Nucleus accumbens (tissue), 56 donors: ENCODE results near the gene CAPN12.

ENCODE experiments used
- DNase-seq, 56 donors: peaks; one replicate each; lab custom pipeline; 2025; lab: John Stamatoyannopoulos, UW

CAPN12 gene

DNA sequence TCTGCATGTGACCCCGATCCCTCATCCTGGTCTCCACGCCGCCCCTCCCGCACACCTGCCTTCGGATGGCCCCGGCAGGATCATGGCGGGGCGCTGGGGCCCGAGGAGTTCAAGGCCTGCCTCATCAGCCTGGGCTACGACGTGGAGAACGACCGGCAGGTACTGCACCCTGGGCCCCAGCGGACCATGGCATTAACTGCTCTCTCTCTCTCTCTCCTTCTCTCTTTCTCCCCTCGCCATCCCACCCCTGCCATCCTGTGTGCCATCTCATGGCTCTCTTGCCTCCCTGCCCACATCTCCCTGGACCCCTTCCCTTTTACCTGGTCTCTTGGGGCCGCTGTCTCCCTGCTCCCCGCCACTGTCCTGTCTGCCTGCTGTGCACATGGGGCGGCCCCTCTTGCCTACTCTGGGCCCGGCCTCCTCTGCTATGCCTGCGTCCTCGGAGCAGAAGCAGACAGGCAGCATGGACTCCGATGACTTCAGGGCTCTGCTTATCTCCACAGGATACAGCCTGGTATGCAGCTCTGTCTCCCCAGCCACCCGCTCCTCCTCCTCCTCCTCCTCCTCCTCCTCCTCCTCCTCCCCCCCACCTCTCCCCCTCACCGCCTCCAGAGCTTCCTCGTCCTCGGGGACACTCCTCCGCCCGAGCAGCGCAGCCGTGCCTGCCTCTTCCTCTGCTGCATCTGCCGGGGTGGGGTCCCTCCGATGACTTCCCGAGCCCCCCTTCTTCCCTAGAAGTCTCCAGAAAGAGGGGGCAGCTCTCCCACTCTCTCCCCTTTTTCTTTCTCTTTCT, 16.2 kb downstream of the CAPN12 start:
- peak in 1 of 56 donors; percentile 27 for DNase-seq

DNA sequence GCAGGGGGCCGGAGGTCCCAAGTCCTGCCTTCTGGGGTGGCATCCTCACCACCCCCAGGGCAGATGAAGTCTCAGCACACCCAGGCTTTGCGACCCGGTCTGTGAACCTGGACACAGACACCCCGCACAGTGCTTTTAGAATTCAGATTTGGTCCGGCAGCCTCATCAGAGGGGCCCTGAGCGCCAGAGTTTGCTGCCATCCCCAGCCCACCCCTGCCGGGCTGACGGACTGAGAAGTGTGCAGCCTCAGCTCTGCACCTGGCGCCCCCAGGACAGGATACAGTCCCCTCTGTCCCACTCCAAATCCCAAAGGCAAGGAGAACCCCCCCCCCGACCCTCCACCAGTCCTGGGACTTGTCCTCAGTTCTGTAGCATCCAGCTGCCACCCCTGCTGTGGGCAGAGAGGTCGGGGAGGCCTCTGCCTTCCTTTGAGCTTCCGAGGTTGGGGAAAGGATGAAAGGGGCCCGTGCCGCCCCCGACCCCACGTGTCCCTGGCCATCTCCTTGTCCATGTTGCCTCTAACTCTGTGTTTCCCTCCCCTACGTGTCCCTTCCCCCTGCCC, 16.9 kb downstream of the CAPN12 start:
- DNase-seq: no peak

DNA sequence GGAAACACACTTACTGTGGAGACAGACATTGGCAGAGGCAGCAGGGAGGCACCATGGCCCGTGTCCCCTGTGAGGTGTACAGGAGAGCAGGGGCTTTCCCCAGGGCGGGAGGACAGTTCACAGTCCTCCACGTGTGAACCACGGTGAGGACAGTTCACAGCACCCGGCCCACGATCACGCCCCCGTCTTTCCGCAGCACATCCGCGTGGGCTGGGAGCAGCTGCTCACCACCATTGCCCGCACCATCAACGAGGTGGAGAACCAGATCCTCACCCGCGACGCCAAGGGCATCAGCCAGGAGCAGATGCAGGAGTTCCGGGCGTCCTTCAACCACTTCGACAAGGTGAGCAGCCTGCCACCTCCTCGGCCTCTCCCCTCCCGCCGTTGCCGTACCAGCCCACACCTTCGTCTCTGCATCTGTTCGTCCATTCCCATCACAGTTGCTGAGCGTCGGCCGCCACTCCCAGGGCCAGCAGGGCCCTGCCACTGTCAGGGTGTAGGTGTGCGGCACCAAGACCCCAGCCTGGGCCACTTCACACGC, 17.4 kb downstream of the CAPN12 start:
- DNase-seq: no peak

DNA sequence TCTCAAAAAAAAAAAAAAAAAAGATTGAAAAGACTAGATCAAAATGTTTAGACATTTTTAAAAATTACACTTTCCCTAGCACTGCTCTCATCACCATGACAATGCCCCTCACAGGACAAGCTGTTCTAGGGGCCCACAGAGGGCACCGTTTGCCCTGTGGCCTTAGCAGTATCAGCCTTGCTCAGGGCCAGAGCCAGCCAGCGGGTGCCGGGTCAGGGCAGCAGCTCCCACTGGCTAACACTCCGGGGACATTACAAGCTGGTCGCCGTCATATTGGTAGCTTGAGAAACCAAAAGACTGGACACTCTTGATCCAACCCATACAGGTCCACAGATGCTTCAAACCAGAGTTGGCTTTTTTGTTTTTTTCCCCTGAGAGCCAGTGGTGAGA, 18.0 kb downstream of the CAPN12 start:
- no peak for DNase-seq

DNA sequence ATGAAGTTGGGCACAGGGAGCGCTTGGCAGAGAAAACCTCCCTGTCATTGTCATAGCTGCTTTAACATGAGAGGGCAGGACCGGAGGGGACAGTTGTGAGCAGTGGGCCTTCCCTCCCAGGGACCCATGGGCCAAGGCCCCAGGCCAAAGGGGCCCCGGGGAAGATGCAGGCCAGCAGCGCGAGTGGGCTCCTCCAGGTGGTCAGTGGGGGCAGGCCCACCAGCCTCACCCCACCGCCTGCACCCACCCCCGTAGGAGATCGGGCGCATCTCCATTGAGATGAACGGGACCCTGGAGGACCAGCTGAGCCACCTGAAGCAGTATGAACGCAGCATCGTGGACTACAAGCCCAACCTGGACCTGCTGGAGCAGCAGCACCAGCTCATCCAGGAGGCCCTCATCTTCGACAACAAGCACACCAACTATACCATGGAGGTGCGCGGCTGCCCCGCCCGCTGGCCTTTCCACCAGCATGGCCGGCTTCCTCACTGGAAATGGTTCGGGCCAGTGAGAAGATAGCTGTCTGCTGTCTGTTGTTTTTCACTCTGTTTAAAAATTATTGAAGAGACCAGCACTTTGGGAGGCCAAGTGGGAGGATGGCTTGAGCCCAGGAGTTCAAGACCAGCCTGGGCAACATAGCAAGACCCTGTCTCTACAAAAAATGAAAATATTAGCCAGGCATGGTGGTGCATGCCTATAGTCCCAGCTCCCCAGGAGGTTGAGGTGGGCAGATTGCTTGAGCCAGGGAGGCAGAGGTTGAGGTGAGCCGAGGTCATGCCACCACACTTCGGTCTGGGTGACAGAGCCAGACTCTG, 18.6 kb downstream of the CAPN12 start:
- DNase-seq: no peak

DNA sequence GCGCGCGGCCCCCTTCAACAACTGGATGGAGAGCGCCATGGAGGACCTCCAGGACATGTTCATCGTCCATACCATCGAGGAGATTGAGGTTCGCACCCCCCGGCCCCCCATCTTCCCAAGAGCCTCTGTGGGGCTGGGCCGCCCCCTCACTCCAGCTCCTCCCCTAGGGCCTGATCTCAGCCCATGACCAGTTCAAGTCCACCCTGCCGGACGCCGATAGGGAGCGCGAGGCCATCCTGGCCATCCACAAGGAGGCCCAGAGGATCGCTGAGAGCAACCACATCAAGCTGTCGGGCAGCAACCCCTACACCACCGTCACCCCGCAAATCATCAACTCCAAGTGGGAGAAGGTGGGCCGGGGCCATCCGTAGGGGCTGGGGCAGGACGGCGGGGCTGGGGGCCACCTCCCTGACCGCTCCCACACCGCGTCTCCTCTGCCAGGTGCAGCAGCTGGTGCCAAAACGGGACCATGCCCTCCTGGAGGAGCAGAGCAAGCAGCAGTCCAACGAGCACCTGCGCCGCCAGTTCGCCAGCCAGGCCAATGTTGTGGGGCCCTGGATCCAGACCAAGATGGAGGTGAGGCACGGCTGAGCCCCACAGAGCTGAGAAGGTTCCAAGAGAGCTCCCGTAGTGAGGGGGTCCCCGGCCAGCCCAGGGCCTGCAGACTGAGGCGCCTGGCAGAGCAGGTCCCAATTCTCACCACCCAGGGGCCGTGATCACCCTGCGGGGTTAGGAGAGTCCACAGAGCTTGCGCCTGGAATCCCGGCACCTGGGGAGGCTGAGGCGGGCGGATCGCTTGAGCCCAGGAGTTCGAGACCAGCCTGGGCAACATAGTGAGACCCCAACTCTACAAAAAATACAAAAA, 20.1 kb downstream of the CAPN12 start:
- DNase-seq: no peak

DNA sequence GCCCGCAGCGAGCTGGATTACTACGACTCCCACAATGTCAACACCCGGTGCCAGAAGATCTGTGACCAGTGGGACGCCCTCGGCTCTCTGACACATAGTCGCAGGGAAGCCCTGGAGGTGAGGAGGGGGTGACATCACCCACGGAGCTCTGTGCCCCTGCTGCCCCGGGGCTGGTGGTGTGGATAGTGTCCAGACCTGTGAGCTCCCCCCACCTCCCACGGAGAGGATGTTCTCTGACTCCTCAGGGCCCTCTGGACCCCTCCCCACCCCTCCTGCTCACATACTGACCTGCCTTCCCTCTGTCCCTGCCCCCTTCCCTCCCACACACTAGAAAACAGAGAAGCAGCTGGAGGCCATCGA, 20.7 kb downstream of the CAPN12 start:
- no peak for DNase-seq

DNA sequence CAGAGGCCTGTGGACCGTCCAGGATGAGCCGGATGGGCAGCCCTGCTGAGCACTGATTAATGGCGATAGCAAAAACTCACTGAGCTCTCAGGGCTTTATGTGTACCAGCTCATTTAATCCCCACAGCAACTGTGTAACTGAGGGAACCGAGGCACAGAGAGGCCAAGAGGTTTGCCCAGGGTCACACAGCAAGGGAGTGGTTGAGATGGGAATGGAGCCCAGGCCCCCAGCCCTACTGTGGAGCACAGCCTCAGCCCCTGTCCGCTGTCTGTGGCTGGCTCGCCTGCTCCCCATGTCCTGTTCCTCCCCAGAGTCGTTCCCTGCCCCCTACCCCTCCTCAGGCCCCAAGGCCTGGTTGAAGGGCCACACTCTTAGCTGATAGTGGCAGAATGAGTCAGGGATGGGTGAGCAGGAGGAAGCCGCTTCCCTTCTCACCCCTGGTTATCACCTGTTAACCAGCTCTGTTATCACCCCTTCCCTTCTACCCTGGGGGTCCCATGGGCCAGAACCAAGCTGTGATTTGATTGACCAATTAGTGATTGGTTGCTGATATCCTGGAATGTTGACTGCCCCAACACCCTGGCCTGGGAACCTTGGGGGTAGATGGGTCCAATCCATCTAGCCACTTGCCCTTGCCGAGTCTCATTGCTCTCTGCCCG, 21.2 kb downstream of the CAPN12 start:
- no peak for DNase-seq

DNA sequence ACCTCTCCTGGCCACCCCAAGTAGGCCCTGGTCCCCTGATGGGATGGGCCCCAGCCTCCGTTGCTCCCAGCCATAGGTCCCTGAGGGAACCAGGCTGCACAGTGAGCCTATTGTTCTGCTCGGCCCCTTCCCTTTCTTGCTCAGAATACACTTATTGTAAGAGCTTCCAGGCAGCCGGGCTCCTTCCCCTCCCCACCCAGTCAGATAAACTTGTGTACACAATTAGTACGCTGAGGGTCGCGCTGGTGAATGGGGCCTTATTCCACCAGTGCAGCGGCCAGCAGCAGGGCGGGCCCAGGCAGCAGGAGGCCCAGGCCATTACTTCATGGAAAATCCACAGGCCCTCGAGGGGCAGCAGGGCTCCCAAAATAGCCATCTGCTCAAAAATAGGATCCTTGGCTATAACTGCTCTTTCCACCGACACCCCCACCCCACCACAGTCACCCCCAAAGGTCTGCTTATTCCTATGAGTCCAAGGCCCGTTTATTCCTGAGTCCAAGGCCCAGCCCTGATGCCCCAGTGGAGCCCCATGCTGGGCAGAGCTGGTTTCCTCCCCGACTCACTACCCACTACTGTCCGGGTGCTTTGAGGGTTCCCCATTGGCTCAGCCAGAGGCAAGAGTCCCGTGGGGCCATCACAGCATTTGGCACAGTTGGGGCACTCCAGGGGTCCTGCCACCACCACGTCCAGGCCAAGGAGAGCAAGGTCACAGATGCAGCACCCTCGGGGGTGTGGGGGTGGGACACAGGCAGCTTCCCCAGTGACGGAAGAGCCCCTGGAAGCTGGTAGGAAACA, 22.1 kb downstream of the CAPN12 start:
- peak in 54 of 56 donors; percentile 33 to 98 (median 83) for DNase-seq

DNA sequence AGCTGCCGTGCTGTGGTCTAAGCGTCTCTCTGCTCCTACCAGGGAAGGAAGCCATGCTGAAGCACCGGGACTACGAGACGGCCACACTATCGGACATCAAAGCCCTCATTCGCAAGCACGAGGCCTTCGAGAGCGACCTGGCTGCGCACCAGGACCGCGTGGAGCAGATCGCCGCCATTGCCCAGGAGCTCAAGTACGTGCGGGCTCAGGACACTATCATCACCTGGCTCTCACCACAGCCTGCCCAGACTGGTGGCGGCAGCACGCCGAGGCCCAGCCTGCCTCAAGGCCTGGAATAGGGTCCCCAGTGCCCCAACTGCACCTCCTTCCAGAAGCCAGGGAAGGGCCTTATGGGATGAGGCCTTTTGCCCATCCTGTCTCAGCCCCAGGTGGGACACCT, 22.8 kb downstream of the CAPN12 start:
- peak in 4 of 56 donors; percentile 45 to 54 (median 52) for DNase-seq

DNA sequence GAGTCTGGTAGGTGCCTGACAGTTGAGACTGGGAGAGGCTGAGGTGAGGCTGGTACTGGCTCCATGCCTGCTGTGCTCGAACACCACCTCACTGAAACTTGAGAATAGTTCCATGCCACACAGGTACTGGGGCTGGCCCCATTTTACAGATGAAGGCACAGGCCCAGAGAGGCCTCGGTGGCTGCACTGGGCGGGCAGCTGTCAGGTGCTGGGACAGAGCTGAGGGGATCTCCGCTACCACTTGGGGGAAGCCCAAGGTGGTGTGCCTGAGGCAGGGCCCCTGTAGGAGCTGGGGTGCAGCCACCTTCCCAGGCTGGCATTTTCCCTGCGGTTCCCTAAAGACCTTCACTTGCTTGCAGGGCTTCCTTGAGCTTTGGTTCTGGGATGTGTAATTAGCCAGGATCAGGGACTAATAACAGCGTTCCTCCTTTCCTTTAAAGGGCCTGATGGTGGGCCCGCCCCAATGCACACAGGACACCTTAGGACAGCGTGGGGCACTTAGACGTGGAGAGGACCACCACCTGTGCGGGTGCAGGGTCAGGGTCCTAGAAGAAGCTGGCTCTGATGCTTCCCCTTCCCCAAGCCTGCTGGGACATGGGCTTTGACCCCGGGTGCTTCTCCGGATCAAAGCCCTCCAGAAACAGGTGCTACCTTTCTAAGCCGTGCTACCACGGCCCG, 23.6 kb downstream of the CAPN12 start:
- DNase-seq: no peak

DNA sequence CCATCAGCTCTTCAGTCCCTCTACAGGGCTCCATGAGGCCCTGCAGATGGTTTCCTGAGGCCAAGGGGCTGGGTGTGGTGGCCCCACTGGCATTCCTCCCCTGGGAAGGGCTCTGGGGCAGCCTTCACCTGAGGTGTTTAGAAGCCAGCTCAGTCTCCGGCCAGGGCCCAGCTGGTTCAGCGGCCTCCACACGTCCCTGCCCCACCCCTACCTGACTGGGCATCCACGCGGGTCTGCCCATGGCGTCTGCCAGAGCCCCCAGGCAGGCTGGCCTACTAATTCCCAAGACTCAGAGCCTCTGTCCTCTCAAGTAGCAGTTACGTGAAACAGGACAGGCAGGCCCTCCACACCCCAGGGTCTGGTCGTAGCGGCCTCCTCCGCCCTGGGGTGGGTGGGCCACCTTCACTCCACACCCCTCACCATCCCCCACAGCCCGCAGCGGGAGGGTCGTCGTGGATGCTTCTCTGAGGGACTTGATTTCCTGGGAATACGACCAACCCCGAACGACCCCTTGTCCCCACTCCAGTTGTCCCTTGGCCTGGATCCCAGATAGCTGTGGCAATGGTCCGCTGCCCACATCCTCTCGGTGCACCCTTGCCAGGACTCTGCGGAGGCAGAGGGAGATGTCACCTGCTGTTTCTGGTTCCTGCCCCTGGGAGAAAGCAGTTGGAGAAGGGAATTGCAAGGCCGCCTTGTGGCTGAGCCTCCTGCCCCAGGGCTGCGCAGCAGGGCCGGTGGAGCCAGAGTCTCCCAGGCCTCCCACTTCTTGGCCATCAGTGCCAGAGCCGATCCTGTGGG, 24.3 kb downstream of the CAPN12 start:
- DNase-seq: peak in 4 of 56 donors; percentile 32 to 56 (median 36)

DNA sequence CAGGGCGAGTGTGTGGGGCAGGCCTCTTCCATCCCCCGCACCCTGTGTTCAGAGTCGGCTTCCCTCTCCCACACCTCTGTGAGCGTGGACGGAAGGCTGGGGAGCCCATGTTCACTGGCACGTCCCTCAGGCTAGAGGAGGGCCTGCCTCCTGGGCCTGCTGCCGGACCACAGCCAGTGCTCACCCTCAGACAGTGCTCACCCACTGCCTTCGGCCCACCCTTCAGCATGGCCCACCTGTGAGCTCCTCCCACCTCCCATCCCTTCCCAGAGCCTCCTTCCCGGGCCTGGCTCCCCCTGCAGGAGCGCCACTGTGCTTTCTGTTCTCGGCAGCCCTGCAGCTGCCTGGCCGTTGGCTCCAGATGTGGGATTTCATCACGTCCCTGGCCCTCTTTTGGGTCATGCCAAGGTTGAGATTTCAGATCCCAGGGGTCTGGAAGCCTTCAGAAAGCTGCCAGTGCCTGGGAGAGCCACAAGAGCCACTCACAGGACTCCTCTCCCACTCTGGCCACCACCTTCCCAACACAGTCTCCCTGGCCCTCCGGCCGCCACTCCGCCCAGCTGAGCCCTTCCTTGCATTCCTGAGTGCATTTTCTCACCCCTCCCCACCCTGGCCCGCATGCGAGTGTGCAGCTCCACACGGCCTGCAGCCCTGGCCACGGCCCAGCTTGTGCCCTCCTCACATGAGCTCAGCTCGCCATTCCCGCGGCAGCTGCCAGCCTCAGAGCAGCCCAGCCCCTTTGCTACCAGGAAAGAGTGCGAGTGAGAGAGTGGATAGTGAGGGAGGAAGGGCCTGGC, 25.3 kb downstream of the CAPN12 start:
- DNase-seq: peak in 52 of 56 donors; percentile 19 to 79 (median 58)

DNA sequence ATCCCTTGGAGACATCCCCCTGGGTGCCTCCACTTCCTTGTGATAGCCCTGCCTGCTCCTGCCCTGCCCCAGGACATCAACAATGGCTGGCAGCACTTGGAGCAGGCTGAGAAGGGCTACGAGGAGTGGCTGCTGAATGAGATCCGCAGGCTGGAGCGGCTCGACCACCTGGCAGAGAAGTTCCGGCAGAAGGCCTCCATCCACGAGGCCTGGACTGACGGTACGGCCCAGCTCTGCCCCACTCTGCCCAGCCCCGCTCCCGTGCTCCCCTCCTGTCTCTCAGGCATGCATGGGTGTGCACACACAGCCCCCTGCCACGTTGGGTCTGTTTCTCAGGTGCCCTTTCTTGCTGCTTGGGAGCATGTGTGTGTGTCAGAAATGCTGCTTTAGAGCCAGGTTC, 26.4 kb downstream of the CAPN12 start:
- no peak for DNase-seq

DNA sequence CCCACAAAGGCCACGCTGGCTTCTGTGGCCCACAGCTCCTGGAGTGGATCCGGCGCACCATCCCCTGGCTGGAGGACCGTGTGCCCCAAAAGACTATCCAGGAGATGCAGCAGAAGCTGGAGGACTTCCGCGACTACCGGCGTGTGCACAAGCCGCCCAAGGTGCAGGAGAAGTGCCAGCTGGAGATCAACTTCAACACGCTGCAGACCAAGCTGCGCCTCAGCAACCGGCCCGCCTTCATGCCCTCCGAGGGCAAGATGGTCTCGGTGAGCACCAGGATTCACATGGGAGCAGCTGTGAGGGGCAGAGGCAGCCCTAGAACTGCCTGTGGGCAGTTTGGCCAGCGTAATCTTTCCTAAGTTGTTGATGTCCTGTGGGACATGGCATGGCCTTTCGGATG, 27.2 kb downstream of the CAPN12 start:
- DNase-seq: no peak

DNA sequence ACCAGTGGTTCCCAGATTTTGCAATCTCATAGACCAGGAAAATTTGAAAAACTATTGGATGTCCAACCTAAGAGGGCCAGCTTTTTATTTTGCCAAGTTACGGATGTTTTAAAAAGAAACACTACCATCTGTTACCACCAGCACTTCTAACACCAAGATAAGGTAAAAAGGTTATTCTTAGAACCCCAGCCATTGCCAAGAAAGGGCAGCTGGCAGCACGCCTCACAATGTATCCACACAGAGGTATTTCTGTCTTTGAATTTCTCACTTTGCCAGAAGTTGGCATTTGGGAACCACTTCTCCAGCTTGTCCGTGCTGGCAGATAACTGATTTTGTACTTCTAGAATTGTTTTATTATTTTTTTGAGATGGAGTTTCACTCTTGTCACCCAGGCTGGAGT, 28.7 kb downstream of the CAPN12 start:
- no peak for DNase-seq

DNA sequence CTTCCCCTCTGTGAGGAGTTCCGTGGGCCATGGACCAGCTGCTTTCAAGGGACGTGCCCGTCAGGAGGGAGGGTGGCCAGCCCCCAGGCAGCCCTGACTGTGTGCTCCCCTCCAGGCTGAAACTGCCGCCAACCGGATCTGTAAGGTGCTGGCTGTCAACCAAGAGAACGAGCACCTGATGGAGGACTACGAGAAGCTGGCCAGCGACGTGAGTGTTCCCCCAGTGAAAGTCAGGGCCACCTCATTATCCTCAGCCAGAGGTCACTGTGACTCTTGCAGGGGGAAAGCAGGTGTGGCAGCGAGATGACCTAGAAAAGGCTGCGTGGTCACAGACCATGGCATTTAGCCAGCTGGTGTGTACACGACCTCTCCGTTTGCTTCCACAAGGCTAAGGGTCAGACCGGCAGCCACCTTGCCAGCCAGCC, 29.9 kb downstream of the CAPN12 start:
- no peak for DNase-seq
